DND-41 (cell line): ENCODE data around the gene ARHGEF38.

Experiments used
- ATAC-seq: fragments of 200-7000 bp; cut with Tn5 transposase; 3 replicates; pipeline ENCODE4 v1.9.1; 2021; ENCODE audit warnings: low read depth; ENCODE audit not compliant: insufficient read depth
- DNase-seq: peaks from one replicate; pipeline ENCODE4 v3.0.0-alpha.2; 2020
- H2AFZ ChIP-seq: 2 replicates; pipeline ENCODE4 v1.6.0; 2012; ENCODE audit warnings: low read depth, low read length
- H3K27ac ChIP-seq: 2 replicates; pipeline ENCODE4 v1.5.1; 2012; ENCODE audit warnings: low read length, inconsistent platforms
- H3K27me3 ChIP-seq: fragments of 200-600 bp; sonication (generic); 2 replicates; pipeline ENCODE4 v1.6.0; 2012; ENCODE audit warnings: low read length, mild to moderate bottlenecking, inconsistent platforms; ENCODE audit not compliant: insufficient read depth, poor library complexity
- H3K36me3 ChIP-seq: 2 replicates; pipeline ENCODE4 v1.5.1; 2012; ENCODE audit warnings: low read length, inconsistent platforms; ENCODE audit not compliant: insufficient read depth
- H3K4me1 ChIP-seq: 2 replicates; pipeline ENCODE4 v1.5.1; 2012; ENCODE audit warnings: mild to moderate bottlenecking, low read length; ENCODE audit not compliant: insufficient read depth
- H3K4me2 ChIP-seq: 2 replicates; pipeline ENCODE4 v1.6.0; 2012; ENCODE audit warnings: mild to moderate bottlenecking, moderate library complexity, low read length, inconsistent platforms; ENCODE audit not compliant: insufficient read depth
- H3K4me3 ChIP-seq, 2 experiments: fragments of 200-600 bp in 1 of 2; shearing (Covaris generic) in 1 of 2; 2 replicates each; pipeline ENCODE4 v1.5.1; 2012 to 2016; ENCODE audit warnings: inconsistent platforms in 2 of 2, low read length in 2 of 2, mild to moderate bottlenecking in 2 of 2, low read depth in 1 of 2, moderate library complexity in 1 of 2
- H3K79me2 ChIP-seq: 2 replicates; pipeline ENCODE4 v1.6.0; 2012; ENCODE audit warnings: low read length, inconsistent platforms; ENCODE audit not compliant: insufficient read depth
- H3K9ac ChIP-seq: 2 replicates; pipeline ENCODE4 v1.6.0; 2012; ENCODE audit warnings: low read depth, mild to moderate bottlenecking, inconsistent platforms, low read length, moderate library complexity
- H3K9me3 ChIP-seq: 2 replicates; pipeline ENCODE4 v1.5.1; 2012; ENCODE audit warnings: low read length, moderate library complexity, mild to moderate bottlenecking, inconsistent platforms; ENCODE audit not compliant: insufficient read depth, severe bottlenecking
- H4K20me1 ChIP-seq: 2 replicates; pipeline ENCODE4 v1.6.0; 2012; ENCODE audit warnings: low read length; ENCODE audit not compliant: insufficient read depth
- EZH2 ChIP-seq: IDR thresholded peaks from 3 replicates; pipeline ENCODE4 v1.6.1; 2012; ENCODE audit warnings: borderline replicate concordance, low read depth, mild to moderate bottlenecking, moderate library complexity, low read length, inconsistent platforms; ENCODE audit not compliant: severe bottlenecking
- TF ChIP-seq, protein P1 (sequence below): IDR thresholded peaks from 2 replicates; pipeline ENCODE4 v1.5.1; 2012; ENCODE audit warnings: borderline replicate concordance, low read length, moderate library complexity, mild to moderate bottlenecking; ENCODE audit not compliant: poor library complexity, severe bottlenecking; ENCODE audit errors: extremely low read depth

Gene ARHGEF38

DNA sequence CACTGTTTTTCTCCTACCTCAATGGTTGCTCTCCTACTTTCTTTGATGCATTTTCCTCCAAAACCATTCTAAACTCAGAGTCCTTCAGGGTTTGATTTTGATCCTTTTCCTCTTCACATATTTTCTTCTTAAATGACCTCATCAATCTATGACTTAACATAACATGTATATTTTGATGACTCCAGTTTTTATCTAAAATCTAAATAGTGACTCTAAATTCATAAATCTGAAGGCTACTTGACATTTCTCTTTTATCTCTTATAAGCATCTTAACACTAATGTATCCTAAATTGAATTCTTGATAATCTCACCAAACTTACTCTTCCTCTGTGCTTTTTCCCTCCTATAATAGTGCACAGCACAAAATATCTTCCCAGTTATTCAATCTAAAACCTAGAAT lies 4.7 kb upstream of the ARHGEF38 start:
- Histone ChIP-seq H3K4me3 (no peak overlapping the region), H3K9me3 (no peaks in the 10 kb centered on the region), H3K36me3 (no peaks in the 10 kb centered on the region), H3K4me2 (no peak overlapping the region), H3K27me3 (no peaks in the 10 kb centered on the region), H3K9ac (no peak overlapping the region), H4K20me1 (no peaks in the 10 kb centered on the region), H3K27ac (no peak overlapping the region), H3K79me2 (no peaks in the 10 kb centered on the region), H2AFZ (no peak overlapping the region), H3K4me1 (no peaks in the 10 kb centered on the region)
- ATAC-seq (no peak), DNase-seq (no peak)
- TF ChIP-seq, protein P1, sequence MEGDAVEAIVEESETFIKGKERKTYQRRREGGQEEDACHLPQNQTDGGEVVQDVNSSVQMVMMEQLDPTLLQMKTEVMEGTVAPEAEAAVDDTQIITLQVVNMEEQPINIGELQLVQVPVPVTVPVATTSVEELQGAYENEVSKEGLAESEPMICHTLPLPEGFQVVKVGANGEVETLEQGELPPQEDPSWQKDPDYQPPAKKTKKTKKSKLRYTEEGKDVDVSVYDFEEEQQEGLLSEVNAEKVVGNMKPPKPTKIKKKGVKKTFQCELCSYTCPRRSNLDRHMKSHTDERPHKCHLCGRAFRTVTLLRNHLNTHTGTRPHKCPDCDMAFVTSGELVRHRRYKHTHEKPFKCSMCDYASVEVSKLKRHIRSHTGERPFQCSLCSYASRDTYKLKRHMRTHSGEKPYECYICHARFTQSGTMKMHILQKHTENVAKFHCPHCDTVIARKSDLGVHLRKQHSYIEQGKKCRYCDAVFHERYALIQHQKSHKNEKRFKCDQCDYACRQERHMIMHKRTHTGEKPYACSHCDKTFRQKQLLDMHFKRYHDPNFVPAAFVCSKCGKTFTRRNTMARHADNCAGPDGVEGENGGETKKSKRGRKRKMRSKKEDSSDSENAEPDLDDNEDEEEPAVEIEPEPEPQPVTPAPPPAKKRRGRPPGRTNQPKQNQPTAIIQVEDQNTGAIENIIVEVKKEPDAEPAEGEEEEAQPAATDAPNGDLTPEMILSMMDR: no peak
- no peak for TF ChIP-seq EZH2

- Histone ChIP-seq H3K9me3 (no peaks in the 10 kb centered on the region), H3K27ac (no peak overlapping the region), H2AFZ (no peak overlapping the region), H3K4me1 (no peaks in the 10 kb centered on the region), H3K36me3 (no peaks in the 10 kb centered on the region), H4K20me1 (no peaks in the 10 kb centered on the region), H3K9ac (no peak overlapping the region), H3K4me2 (no peak overlapping the region), H3K27me3 (no peaks in the 10 kb centered on the region), H3K4me3 (no peak overlapping the region), H3K79me2 (no peaks in the 10 kb centered on the region)
- no peak for DNase-seq
- no peak for TF ChIP-seq EZH2
- ATAC-seq: no peak
These were observed 3.9 kb upstream of the ARHGEF38 start for GRCh38 chr4:105548483-105548882.

DNA sequence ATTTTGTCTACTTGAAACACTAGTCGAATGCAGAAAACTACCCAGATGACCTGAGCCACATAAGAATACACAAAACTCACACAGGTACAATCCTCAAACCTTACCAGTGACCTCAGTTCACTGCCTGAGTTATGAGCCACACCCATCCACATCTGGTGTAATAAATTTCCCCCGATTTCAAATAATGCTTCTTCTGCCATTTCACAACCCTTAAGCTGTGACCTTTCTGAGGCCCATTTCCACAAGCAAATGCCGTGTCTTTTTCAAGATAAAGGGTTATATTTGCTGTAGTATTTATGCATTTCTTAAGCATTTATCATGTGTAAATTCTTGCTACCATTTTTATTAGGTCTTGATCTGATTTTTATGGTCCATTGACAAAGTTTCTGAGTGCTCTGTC lies 1.8 kb upstream of the ARHGEF38 start:
- Histone ChIP-seq H3K79me2 (no peaks in the 10 kb centered on the region), H3K27ac (no peak overlapping the region), H3K9me3 (no peaks in the 10 kb centered on the region), H3K36me3 (no peaks in the 10 kb centered on the region), H3K4me2 (no peak overlapping the region), H4K20me1 (no peaks in the 10 kb centered on the region), H3K4me3 (no peak overlapping the region), H3K27me3 (no peaks in the 10 kb centered on the region), H3K9ac (no peak overlapping the region), H2AFZ (no peak overlapping the region), H3K4me1 (no peaks in the 10 kb centered on the region)
- TF ChIP-seq, protein P1: no peak
- no peak for TF ChIP-seq EZH2
- no peak for DNase-seq
- no peak for ATAC-seq

GRCh38 chr4:105555409-105555808 lies 3.0 kb downstream of the ARHGEF38 start:
- Histone ChIP-seq H3K4me2 (no peak overlapping the region), H3K9me3 (no peaks in the 10 kb centered on the region), H3K79me2 (no peaks in the 10 kb centered on the region), H3K27me3 (no peaks in the 10 kb centered on the region), H3K4me3 (no peak overlapping the region), H3K9ac (no peak overlapping the region), H3K4me1 (no peaks in the 10 kb centered on the region), H3K36me3 (no peaks in the 10 kb centered on the region), H4K20me1 (no peaks in the 10 kb centered on the region), H2AFZ (no peak overlapping the region), H3K27ac (no peak overlapping the region)
- DNase-seq (no peak), ATAC-seq (no peak)
- TF ChIP-seq, protein P1: no peak
- TF ChIP-seq EZH2: no peak
